ENCODE data around the gene CDC5L. TPM values are rescaled to one million over a fixed set of nuclear protein-coding genes. Genes with fewer than 3 reads are reported as not detected.

Gene CDC5L
- total RNA-seq, 2 donors from 2014 or later: 28.9 to 30.5 TPM

DNA sequence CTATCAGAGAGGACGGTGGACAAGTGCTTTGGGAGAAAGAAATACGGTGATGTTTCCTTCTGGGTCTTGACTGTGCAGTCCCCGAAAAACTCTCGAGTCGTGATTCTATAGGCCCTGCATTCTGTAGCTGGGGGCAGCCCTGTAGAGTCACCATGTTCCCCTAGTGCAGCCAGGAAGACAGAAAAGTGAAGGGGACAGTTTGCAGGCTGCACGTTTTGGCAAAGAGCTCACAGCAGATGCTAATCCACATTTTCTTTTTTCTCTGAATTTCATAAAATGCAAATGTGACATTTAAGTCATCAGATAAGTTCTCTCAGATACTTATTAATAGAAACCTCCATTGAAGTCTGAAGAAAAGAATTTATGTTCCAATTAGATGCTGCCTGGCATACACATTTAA lies 25.6 kb upstream of the CDC5L start:
- no peak overlapping the region for H3K27ac Mint-ChIP-seq
- 92 to 97% methylated on average over 5 to 6 of the region's 6 CpGs for WGBS, 2 experiments (ENCODE audit: insufficient coverage in 1 of 2, insufficient read length in 1 of 2)
- no peak overlapping the region for H3K4me3 Mint-ChIP-seq
- H3K9me3 Mint-ChIP-seq: no peaks in the 10 kb centered on the region
- peaks cover 7% of the 10 kb centered on the region for H3K4me1 Mint-ChIP-seq
- Histone ChIP-seq H3K36me3 (ENCODE audit: control insufficient read depth, insufficient read depth, low read length) (no peaks in the 10 kb centered on the region), H3K27me3 (ENCODE audit: control insufficient read depth, insufficient read depth, low read length, poor library complexity, severe bottlenecking) (peaks cover 6% of the 10 kb centered on the region), H3K4me1 (ENCODE audit: control insufficient read depth, insufficient read depth, low read length) (no peaks in the 10 kb centered on the region), H3K9ac (ENCODE audit: extremely low read depth, low read length, poor library complexity, severe bottlenecking) (no peak overlapping the region), H3K27ac (ENCODE audit: low read depth, low read length) (no peak overlapping the region), H3K4me3 (ENCODE audit: low read length) (no peak overlapping the region), H3K9me3 (ENCODE audit: control insufficient read depth, low read length) (no peaks in the 10 kb centered on the region)
- no peaks in the 10 kb centered on the region for H3K36me3 Mint-ChIP-seq (ENCODE audit: low read depth)
- H3K27me3 Mint-ChIP-seq (ENCODE audit: insufficient read depth): peaks cover 4% of the 10 kb centered on the region
- DNase-seq: no peak
- TF ChIP-seq, protein P1, sequence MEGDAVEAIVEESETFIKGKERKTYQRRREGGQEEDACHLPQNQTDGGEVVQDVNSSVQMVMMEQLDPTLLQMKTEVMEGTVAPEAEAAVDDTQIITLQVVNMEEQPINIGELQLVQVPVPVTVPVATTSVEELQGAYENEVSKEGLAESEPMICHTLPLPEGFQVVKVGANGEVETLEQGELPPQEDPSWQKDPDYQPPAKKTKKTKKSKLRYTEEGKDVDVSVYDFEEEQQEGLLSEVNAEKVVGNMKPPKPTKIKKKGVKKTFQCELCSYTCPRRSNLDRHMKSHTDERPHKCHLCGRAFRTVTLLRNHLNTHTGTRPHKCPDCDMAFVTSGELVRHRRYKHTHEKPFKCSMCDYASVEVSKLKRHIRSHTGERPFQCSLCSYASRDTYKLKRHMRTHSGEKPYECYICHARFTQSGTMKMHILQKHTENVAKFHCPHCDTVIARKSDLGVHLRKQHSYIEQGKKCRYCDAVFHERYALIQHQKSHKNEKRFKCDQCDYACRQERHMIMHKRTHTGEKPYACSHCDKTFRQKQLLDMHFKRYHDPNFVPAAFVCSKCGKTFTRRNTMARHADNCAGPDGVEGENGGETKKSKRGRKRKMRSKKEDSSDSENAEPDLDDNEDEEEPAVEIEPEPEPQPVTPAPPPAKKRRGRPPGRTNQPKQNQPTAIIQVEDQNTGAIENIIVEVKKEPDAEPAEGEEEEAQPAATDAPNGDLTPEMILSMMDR (conservative IDR thresholded peaks at IDR 0.05): no peak

DNA sequence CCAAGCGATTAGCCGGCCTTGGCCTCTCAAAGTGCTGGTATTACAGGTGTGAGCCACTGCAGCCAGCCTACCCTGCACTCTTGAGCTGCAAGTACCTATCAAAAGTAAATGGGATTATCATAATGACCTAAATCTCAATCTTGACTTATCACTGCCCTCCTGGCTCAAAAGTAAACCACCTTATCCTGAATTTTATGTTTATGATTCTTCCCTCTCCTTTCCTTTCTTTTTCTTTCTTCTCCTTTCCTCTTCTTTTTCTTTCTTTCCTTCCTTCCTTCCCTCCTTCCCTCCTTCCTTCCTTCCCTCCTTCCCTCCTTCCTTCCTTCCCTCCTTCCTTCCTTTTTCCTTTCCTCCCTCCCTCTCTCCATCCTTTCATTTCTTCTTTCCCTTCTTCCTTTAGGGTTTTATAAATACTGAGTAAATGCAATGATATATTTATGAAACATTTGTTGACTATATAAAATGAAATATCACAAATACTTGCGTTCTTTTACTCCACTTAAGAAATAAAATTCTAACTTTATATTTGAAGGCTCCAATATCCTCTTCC lies 24.1 kb upstream of the CDC5L start:
- no peaks in the 10 kb centered on the region for H3K4me1 ChIP-seq (ENCODE audit: control insufficient read depth, insufficient read depth, low read length)
- Mint-ChIP-seq H3K9me3 (no peaks in the 10 kb centered on the region), H3K4me3 (no peak overlapping the region), H3K27me3 (ENCODE audit: insufficient read depth) (peaks cover 6% of the 10 kb centered on the region), H3K27ac (no peak overlapping the region), H3K4me1 (peaks cover 7% of the 10 kb centered on the region), H3K36me3 (ENCODE audit: low read depth) (no peaks in the 10 kb centered on the region)
- H3K4me3 ChIP-seq (ENCODE audit: low read length): no peak overlapping the region
- H3K27ac ChIP-seq (ENCODE audit: low read depth, low read length): no peak overlapping the region
- H3K27me3 ChIP-seq (ENCODE audit: control insufficient read depth, insufficient read depth, low read length, poor library complexity, severe bottlenecking): peaks cover 10% of the 10 kb centered on the region
- WGBS, 2 experiments (ENCODE audit: insufficient coverage in 1 of 2, insufficient read length in 1 of 2): 92 to 100% methylated on average over 3 of the region's 3 CpGs
- no peaks in the 10 kb centered on the region for H3K36me3 ChIP-seq (ENCODE audit: control insufficient read depth, insufficient read depth, low read length)
- TF ChIP-seq, protein P1 (conservative IDR thresholded peaks at IDR 0.05): no peak
- H3K9me3 ChIP-seq (ENCODE audit: control insufficient read depth, low read length): no peaks in the 10 kb centered on the region
- no peak for DNase-seq
- H3K9ac ChIP-seq (ENCODE audit: extremely low read depth, low read length, poor library complexity, severe bottlenecking): no peak overlapping the region

DNA sequence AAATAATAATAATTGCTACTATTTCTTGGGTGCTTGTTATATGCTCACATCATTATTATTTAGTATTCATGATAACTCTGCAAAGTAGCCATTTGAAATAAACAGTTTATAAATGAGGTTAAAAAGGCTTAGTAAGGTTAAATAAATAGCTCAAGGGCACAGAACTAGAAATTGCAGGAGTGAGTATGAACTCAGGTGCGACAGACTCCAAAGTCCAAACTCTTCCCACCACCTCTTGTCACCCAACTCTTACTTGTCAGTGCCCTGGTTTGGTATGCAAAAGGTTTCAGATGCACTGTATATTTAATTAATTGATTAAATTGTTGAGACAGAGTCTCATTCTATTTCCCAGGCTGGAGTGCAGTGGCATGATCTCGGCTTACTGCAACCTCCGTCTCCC lies 20.7 kb upstream of the CDC5L start:
- 91 to 100% methylated on average over 2 to 3 of the region's 3 CpGs for WGBS, 2 experiments (ENCODE audit: insufficient coverage in 1 of 2, insufficient read length in 1 of 2)
- no peak overlapping the region for H3K4me3 Mint-ChIP-seq

More for the DNA sequence above, 20.7 kb upstream of the CDC5L start:
- no peak overlapping the region for H3K27ac Mint-ChIP-seq
- Histone ChIP-seq H3K27ac (ENCODE audit: low read depth, low read length) (no peak overlapping the region), H3K9me3 (ENCODE audit: control insufficient read depth, low read length) (no peaks in the 10 kb centered on the region), H3K4me3 (ENCODE audit: low read length) (no peak overlapping the region), H3K27me3 (ENCODE audit: control insufficient read depth, insufficient read depth, low read length, poor library complexity, severe bottlenecking) (peaks cover 10% of the 10 kb centered on the region), H3K36me3 (ENCODE audit: control insufficient read depth, insufficient read depth, low read length) (no peaks in the 10 kb centered on the region), H3K4me1 (ENCODE audit: control insufficient read depth, insufficient read depth, low read length) (no peaks in the 10 kb centered on the region), H3K9ac (ENCODE audit: extremely low read depth, low read length, poor library complexity, severe bottlenecking) (no peak overlapping the region)
- peaks cover 6% of the 10 kb centered on the region for H3K27me3 Mint-ChIP-seq (ENCODE audit: insufficient read depth)
- peaks cover 1% of the 10 kb centered on the region for H3K4me1 Mint-ChIP-seq
- H3K9me3 Mint-ChIP-seq: no peaks in the 10 kb centered on the region
- TF ChIP-seq, protein P1 (conservative IDR thresholded peaks at IDR 0.05): no peak
- DNase-seq: no peak
- H3K36me3 Mint-ChIP-seq (ENCODE audit: low read depth): no peaks in the 10 kb centered on the region

Data from endodermal cell (in vitro differentiated cells).